Osteocyte (in vitro differentiated cells): Measurements from ENCODE around the gene TIAM2. TPM values are rescaled to one million over a fixed set of nuclear protein-coding genes. Genes with fewer than 3 reads are reported as not detected.

Experiments
- DNase-seq: peaks from one replicate; pipeline ENCODE4 v3.0.0; 2021; ENCODE audit warnings: mixed read lengths; ENCODE audit not compliant: unreplicated experiment; ENCODE audit errors: extremely low spot score
- H3K27ac Mint-ChIP-seq: one replicate; pipeline ENCODE4 v1.8.0; 2021; ENCODE audit warnings: mild to moderate bottlenecking, mixed read lengths; ENCODE audit not compliant: unreplicated experiment
- H3K27me3 Mint-ChIP-seq: one replicate; pipeline ENCODE4 v1.8.0; 2021; ENCODE audit warnings: mixed read lengths; ENCODE audit not compliant: unreplicated experiment
- H3K36me3 Mint-ChIP-seq: one replicate; pipeline ENCODE4 v1.8.0; 2021; ENCODE audit warnings: mixed read lengths; ENCODE audit not compliant: unreplicated experiment
- H3K4me1 Mint-ChIP-seq: one replicate; pipeline ENCODE4 v1.8.0; 2021; ENCODE audit warnings: mixed read lengths; ENCODE audit not compliant: unreplicated experiment
- H3K4me3 Mint-ChIP-seq: one replicate; pipeline ENCODE4 v1.8.0; 2021; ENCODE audit warnings: mild to moderate bottlenecking, moderate library complexity, mixed read lengths; ENCODE audit not compliant: unreplicated experiment
- H3K9me3 Mint-ChIP-seq: one replicate; pipeline ENCODE4 v1.8.0; 2021; ENCODE audit warnings: mixed read lengths; ENCODE audit not compliant: unreplicated experiment
- total RNA-seq: library from RNA; stranded (reverse); gene quantifications from 2 replicates; pipeline ENCODE4 v1.2.1, GENCODE V29; 2021
- TF ChIP-seq, protein P1 (sequence below): fragments of 200-600 bp; sonication (generic); IDR thresholded peaks from 2 replicates; pipeline ENCODE4 v1.5.0; 2021; ENCODE audit warnings: antibody characterized with exemption, mild to moderate bottlenecking, moderate library complexity

Gene TIAM2
- total RNA-seq, 1 donor from 2014 or later = 11.2 TPM

- TF ChIP-seq, protein P1, sequence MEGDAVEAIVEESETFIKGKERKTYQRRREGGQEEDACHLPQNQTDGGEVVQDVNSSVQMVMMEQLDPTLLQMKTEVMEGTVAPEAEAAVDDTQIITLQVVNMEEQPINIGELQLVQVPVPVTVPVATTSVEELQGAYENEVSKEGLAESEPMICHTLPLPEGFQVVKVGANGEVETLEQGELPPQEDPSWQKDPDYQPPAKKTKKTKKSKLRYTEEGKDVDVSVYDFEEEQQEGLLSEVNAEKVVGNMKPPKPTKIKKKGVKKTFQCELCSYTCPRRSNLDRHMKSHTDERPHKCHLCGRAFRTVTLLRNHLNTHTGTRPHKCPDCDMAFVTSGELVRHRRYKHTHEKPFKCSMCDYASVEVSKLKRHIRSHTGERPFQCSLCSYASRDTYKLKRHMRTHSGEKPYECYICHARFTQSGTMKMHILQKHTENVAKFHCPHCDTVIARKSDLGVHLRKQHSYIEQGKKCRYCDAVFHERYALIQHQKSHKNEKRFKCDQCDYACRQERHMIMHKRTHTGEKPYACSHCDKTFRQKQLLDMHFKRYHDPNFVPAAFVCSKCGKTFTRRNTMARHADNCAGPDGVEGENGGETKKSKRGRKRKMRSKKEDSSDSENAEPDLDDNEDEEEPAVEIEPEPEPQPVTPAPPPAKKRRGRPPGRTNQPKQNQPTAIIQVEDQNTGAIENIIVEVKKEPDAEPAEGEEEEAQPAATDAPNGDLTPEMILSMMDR = no peak
- H3K4me1 Mint-ChIP-seq = peaks cover 32% of the 10 kb centered on the region
- no peaks in the 10 kb centered on the region for H3K36me3 Mint-ChIP-seq
- peak overlapping the region; percentile 97 for H3K27ac Mint-ChIP-seq
- no peaks in the 10 kb centered on the region for H3K27me3 Mint-ChIP-seq
- H3K9me3 Mint-ChIP-seq = no peaks in the 10 kb centered on the region
- no peak for DNase-seq
- H3K4me3 Mint-ChIP-seq = peak overlapping the region; percentile 72
Measured at GRCh38 chr6:155143578-155144106, 148.5 kb downstream of the TIAM2 start.

GRCh38 chr6:155146205-155146604 lies 151.1 kb downstream of the TIAM2 start:
- H3K27me3 Mint-ChIP-seq = no peaks in the 10 kb centered on the region
- H3K4me3 Mint-ChIP-seq = no peak overlapping the region
- no peaks in the 10 kb centered on the region for H3K9me3 Mint-ChIP-seq

GRCh38 chr6:155147958-155148663 lies 153.0 kb downstream of the TIAM2 start:
- no peak for DNase-seq
- Mint-ChIP-seq H3K9me3 (no peaks in the 10 kb centered on the region), H3K4me3 (no peak overlapping the region), H3K36me3 (no peaks in the 10 kb centered on the region), H3K27ac (no peak overlapping the region), H3K4me1 (peaks cover 24% of the 10 kb centered on the region), H3K27me3 (no peaks in the 10 kb centered on the region)
- TF ChIP-seq, protein P1 = no peak

More at GRCh38 chr6:155146205-155146604, 151.1 kb downstream of the TIAM2 start:
- TF ChIP-seq, protein P1 = no peak
- Mint-ChIP-seq H3K27ac (no peak overlapping the region), H3K4me1 (peaks cover 36% of the 10 kb centered on the region), H3K36me3 (no peaks in the 10 kb centered on the region)
- DNase-seq = no peak

- DNase-seq = no peak
- Mint-ChIP-seq H3K36me3 (no peaks in the 10 kb centered on the region), H3K4me1 (peaks cover 30% of the 10 kb centered on the region), H3K27ac (no peak overlapping the region), H3K9me3 (no peaks in the 10 kb centered on the region), H3K27me3 (no peaks in the 10 kb centered on the region), H3K4me3 (no peak overlapping the region)
- TF ChIP-seq, protein P1 = no peak
Measured at GRCh38 chr6:155150967-155151671, 156.0 kb downstream of the TIAM2 start.
